Anterior cingulate cortex (tissue), 58 donors: ENCODE results near the gene CAPN12.
A peak's percentile ranks its signal among the peaks of the same experiment; 100 is the strongest.

ENCODE experiments used
- DNase-seq, 58 donors: peaks; one replicate each; lab custom pipeline; 2025; lab: John Stamatoyannopoulos, UW

CAPN12 gene

GRCh38 chr19:38739440-38740256, 4.6 kb downstream of the CAPN12 start:
- no peak for DNase-seq

DNA sequence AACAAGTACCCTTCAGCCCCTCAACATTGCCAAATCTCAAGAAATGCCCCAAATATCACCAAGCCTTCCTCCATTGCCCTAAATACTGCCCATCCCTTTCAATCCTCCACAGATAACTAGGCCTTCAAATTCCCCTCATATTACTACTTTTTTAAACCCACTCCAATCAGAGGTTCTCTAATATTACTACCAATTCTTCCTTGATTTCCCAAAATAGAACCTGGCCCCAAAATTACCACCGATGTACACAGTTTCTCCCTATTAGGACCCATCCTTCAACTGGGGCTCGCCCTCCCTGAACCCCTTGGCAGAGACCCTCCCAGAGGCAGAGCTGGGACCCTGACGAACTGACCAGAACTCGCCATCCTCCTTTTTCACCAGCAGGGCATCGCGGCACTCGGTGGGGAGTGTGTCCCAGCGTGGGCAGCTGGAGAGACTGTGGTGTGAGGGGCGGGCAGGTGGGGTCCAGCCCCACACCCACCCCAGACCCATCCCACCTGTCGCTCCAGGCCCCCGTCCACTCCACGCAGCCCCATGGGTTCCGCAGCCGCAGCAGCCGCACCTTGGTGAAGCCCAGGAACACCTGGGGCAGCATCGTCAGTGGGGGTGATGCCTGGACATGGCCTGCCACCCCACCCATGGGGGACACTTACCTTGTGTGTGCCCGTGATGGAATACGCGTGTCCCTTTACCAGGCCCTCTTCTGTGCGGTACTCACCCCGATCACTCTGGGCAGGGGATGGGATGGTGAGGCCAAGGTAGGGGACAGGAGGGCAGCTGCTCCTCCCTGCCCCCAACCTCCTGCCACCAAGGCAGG, 6.1 kb downstream of the CAPN12 start:
- no peak for DNase-seq

GRCh38 chr19:38737281-38737865, 6.9 kb downstream of the CAPN12 start:
- no peak for DNase-seq

DNA sequence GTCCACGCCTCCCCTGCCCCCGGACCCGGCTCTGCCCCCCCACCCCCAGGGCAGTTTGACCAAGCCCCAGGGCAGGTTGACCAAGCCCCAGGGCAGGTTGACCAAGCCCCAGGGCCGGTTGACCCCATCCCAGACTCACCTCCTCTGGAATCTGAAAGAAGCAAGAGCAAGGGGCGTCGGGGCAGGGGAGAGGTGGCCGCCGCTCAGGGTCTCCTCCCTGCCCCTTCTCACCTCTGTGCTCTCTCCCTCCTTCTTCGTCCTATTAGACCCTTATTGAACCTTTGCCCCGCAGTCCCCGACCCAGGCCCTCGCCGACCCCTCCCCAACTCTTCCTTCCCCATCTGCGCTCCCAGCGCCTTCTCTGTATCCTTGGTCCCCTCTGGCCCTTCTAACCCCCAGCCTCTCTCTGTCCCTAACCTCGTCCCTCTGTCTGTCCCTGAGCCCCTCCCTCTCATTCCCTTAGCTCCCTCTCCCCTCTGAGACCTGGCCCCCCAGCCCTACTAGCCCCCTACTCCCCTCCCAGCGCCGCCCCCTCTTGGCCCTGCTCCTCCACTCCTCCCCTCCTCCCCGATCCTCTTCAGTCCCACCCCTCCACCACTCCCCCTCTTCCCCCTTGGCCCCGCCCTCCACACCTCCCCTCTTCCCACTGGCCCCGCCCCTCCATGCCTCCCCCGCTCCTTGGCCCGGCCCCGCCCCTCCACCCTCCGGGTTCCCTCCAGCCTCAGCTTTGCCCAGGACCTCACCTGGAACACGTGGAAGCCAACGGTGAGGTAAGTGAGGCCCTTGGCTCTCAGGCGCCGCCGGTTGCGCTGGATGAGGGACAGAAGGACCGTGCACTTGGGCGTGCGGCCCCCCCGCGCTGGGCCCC, 7.6 kb downstream of the CAPN12 start:
- DNase-seq, result no peak

- DNase-seq, result peak in 2 of 58 donors; percentile 16 to 17
Measured at GRCh38 chr19:38736036-38736412, 8.2 kb downstream of the CAPN12 start.

DNA sequence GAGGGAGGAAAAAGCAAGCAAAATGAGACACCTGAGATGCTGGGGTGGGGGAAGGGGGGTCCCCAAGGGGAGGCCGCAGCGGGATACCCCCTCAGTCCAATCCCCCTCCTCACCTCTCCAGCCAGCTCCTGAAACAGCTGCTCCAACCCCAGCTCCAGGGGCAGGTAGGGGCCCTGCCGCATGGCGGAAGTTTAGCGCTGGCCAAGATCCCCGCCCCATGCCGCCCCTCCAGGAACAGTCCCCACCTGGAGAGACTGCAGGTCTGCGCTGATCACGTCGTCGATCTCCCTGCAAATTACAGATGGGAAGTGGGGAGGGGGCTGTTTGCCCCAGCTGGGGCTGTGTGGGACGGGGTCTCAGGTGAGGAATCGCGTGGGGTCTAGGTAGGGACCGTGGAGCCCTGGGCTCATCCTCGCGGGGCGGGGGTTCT, 9.0 kb downstream of the CAPN12 start:
- no peak for DNase-seq

GRCh38 chr19:38734426-38735256, 9.6 kb downstream of the CAPN12 start:
- DNase-seq, result no peak

GRCh38 chr19:38734176-38734425, 10.2 kb downstream of the CAPN12 start:
- no peak for DNase-seq

GRCh38 chr19:38733493-38734175, 10.6 kb downstream of the CAPN12 start:
- DNase-seq, result no peak

- no peak for DNase-seq
Measured at GRCh38 chr19:38733241-38733492, 11.1 kb downstream of the CAPN12 start.

GRCh38 chr19:38731654-38732301, 12.5 kb downstream of the CAPN12 start:
- no peak for DNase-seq

GRCh38 chr19:38730731-38731589, 13.3 kb downstream of the CAPN12 start:
- DNase-seq, result no peak

GRCh38 chr19:38730470-38730730, 13.9 kb downstream of the CAPN12 start:
- no peak for DNase-seq

DNA sequence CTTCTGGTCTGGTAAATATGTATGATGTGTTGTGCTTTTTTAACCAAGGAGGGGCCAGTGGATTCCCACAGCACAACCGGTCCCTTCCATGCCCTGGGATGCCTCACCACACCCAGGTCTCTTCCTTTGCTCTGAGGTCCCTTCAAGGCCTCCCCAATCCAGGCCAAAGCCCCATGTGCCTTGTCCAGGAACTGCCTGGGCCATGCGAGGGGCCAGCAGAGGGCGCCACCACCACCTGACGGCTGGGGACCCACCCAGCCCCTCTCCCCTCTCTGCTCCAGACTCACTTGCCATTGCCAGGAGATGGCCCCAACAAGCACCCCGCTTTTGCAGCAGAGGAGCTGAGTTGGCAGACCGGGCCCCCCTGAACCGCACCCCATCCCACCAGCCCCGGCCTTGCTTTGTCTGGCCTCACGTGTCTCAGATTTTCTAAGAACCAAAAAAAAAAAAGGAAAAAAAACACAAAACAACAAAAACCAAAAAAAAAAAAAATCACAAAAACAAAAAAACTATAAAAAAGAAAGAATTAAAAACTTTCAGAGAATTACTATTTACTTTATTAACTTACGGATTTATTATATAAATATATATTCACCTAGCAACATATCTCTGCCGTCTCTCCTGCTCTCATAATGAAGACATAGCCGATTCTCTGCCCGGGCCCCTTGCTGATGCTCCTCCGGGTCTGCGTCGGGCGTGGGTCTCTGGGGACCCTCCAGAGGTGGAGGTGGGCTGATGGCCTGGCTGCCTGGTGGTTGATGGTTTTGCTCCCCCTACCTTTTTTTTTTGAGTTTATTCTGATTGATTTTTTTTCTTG, 14.4 kb downstream of the CAPN12 start:
- peak in 19 of 58 donors; percentile 12 to 54 (median 30) for DNase-seq

DNA sequence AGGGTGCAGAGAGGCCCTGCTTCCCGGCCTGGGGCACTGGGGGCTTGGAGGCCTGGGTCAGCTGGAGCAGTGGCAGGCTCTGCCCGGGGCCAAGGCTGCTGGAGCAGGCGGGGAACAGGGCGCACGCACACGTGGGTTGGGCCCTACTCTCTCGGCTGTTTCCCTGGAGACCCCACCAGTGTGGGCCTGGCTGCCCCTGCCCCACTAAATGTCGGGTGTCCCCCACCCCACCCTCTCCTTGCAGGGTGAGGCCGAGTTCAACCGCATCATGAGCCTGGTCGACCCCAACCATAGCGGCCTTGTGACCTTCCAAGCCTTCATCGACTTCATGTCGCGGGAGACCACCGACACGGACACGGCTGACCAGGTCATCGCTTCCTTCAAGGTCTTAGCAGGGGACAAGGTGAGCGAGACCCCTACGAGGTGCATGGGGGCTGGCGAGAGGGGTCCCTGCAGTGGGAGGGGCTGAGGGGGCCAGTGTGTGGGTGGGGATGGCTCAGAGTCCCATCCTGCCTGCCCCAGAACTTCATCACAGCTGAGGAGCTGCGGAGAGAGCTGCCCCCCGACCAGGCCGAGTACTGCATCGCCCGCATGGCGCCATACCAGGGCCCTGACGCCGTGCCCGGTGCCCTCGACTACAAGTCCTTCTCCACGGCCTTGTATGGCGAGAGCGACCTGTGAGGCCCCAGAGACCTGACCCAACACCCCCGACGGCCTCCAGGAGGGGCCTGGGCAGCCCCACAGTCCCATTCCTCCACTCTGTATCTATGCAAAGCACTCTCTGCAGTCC, 15.3 kb downstream of the CAPN12 start:
- DNase-seq, result no peak

DNA sequence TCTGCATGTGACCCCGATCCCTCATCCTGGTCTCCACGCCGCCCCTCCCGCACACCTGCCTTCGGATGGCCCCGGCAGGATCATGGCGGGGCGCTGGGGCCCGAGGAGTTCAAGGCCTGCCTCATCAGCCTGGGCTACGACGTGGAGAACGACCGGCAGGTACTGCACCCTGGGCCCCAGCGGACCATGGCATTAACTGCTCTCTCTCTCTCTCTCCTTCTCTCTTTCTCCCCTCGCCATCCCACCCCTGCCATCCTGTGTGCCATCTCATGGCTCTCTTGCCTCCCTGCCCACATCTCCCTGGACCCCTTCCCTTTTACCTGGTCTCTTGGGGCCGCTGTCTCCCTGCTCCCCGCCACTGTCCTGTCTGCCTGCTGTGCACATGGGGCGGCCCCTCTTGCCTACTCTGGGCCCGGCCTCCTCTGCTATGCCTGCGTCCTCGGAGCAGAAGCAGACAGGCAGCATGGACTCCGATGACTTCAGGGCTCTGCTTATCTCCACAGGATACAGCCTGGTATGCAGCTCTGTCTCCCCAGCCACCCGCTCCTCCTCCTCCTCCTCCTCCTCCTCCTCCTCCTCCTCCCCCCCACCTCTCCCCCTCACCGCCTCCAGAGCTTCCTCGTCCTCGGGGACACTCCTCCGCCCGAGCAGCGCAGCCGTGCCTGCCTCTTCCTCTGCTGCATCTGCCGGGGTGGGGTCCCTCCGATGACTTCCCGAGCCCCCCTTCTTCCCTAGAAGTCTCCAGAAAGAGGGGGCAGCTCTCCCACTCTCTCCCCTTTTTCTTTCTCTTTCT, 16.2 kb downstream of the CAPN12 start:
- no peak for DNase-seq
